Measurements from ENCODE around the gene PROSER3. TPM values are rescaled to one million over a fixed set of nuclear protein-coding genes. Genes with fewer than 3 reads are reported as not detected.

The PROSER3 gene
- polyA plus RNA-seq, 1 donor (not counting 4 experiments of a cell fraction or from before 2014, with no cell fraction given) = 5.5 TPM

DNA sequence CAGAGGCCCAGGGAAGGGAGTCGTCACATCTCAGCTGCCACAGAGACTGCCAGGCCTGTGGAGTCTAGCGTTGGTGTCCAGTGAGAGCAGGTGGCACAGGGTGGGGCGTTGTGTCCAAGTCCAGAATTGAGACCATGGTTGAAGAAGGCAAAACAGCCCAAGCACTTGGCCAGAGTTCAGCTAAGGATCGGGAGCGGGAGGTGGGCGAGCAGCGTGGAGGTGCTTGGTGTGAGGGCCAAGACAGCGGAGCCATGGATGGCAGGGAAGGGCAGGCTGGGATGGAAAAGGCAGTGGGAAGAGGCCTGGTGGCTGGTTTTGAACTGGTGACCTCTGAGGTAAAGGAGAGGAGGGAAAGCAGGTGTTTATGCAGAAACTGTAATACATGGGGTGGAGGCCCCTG is 23.7 kb upstream of the PROSER3 start:
- no peak for FAIRE-seq
- dilution Hi-C loops (cut with MboI; ENCODE audit: extremely low pct_ligation_motif_present, low sequenced_read_pairs) = no loop called here
- no peak for DNase-seq (ENCODE audit: low read depth, low spot score)
- no peak overlapping the region for H3K27ac ChIP-seq (ENCODE audit: control insufficient read depth, insufficient read depth, low read length)
- no peaks in the 10 kb centered on the region for H3K9me3 ChIP-seq (ENCODE audit: control insufficient read depth, low read depth, low read length)
- TF ChIP-seq EZH2 (IDR thresholded peaks at IDR 0.05; ENCODE audit: low read length) = no peak
- TF ChIP-seq, protein P1, sequence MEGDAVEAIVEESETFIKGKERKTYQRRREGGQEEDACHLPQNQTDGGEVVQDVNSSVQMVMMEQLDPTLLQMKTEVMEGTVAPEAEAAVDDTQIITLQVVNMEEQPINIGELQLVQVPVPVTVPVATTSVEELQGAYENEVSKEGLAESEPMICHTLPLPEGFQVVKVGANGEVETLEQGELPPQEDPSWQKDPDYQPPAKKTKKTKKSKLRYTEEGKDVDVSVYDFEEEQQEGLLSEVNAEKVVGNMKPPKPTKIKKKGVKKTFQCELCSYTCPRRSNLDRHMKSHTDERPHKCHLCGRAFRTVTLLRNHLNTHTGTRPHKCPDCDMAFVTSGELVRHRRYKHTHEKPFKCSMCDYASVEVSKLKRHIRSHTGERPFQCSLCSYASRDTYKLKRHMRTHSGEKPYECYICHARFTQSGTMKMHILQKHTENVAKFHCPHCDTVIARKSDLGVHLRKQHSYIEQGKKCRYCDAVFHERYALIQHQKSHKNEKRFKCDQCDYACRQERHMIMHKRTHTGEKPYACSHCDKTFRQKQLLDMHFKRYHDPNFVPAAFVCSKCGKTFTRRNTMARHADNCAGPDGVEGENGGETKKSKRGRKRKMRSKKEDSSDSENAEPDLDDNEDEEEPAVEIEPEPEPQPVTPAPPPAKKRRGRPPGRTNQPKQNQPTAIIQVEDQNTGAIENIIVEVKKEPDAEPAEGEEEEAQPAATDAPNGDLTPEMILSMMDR (optimal IDR thresholded peaks at IDR 0.05 in 1 of 3, IDR thresholded peaks at IDR 0.05 in 1 of 3, conservative IDR thresholded peaks at IDR 0.05 in 1 of 3; ENCODE audit: extremely low read depth in 1 of 3, insufficient read depth in 2 of 3, low read length in 3 of 3) = no peak
- H3K4me3 ChIP-seq (ENCODE audit: control insufficient read depth in 2 of 3, extremely low read depth in 1 of 3, insufficient read depth in 2 of 3, low read depth in 1 of 3, low read length in 3 of 3) = no peak overlapping the region
- H3K9me1 ChIP-seq (ENCODE audit: control insufficient read depth, extremely low read depth, insufficient read depth, low read length) = no peaks in the 10 kb centered on the region
- H3K36me3 ChIP-seq (ENCODE audit: control insufficient read depth in 2 of 2, extremely low read depth in 1 of 2, insufficient read depth in 2 of 2, low read length in 2 of 2) = peaks cover 61 to 71% of the 10 kb centered on the region in 2 experiments
- H3K27me3 ChIP-seq (ENCODE audit: control insufficient read depth, extremely low read depth, insufficient read depth, low read length) = no peaks in the 10 kb centered on the region
- no peaks in the 10 kb centered on the region for H3K4me1 ChIP-seq (ENCODE audit: control insufficient read depth, extremely low read depth, insufficient read depth, low read length)
- H3K79me2 ChIP-seq (ENCODE audit: control insufficient read depth, insufficient read depth, low read length) = peaks cover 2% of the 10 kb centered on the region
- no peak overlapping the region for H2AFZ ChIP-seq (ENCODE audit: control insufficient read depth, low read length)
- no peak overlapping the region for H3K4me2 ChIP-seq (ENCODE audit: control insufficient read depth, extremely low read depth, insufficient read depth, low read depth, low read length)
- H3K9ac ChIP-seq (ENCODE audit: control insufficient read depth, extremely low read depth, insufficient read depth, low read length) = no peak overlapping the region
- H4K20me1 ChIP-seq (ENCODE audit: control insufficient read depth, extremely low read depth, insufficient read depth, low read length) = peaks cover 6% of the 10 kb centered on the region

- DNase-seq (ENCODE audit: low read depth, low spot score) = no peak
- Histone ChIP-seq H3K36me3 (ENCODE audit: control insufficient read depth in 2 of 2, extremely low read depth in 1 of 2, insufficient read depth in 2 of 2, low read length in 2 of 2) (peaks cover 55 to 66% of the 10 kb centered on the region in 2 experiments), H3K9me1 (ENCODE audit: control insufficient read depth, extremely low read depth, insufficient read depth, low read length) (no peaks in the 10 kb centered on the region), H3K9ac (ENCODE audit: control insufficient read depth, extremely low read depth, insufficient read depth, low read length) (no peak overlapping the region), H3K9me3 (ENCODE audit: control insufficient read depth, low read depth, low read length) (no peaks in the 10 kb centered on the region), H3K27me3 (ENCODE audit: control insufficient read depth, extremely low read depth, insufficient read depth, low read length) (no peaks in the 10 kb centered on the region), H3K79me2 (ENCODE audit: control insufficient read depth, insufficient read depth, low read length) (peaks cover 2% of the 10 kb centered on the region), H3K27ac (ENCODE audit: control insufficient read depth, insufficient read depth, low read length) (no peak overlapping the region), H3K4me3 (ENCODE audit: control insufficient read depth in 2 of 3, extremely low read depth in 1 of 3, insufficient read depth in 2 of 3, low read depth in 1 of 3, low read length in 3 of 3) (no peak overlapping the region), H4K20me1 (ENCODE audit: control insufficient read depth, extremely low read depth, insufficient read depth, low read length) (peaks cover 6% of the 10 kb centered on the region), H2AFZ (ENCODE audit: control insufficient read depth, low read length) (no peak overlapping the region), H3K4me2 (ENCODE audit: control insufficient read depth, extremely low read depth, insufficient read depth, low read depth, low read length) (no peak overlapping the region), H3K4me1 (ENCODE audit: control insufficient read depth, extremely low read depth, insufficient read depth, low read length) (no peaks in the 10 kb centered on the region)
- dilution Hi-C loops (cut with MboI; ENCODE audit: extremely low pct_ligation_motif_present, low sequenced_read_pairs) = no loop called here
- TF ChIP-seq EZH2 (IDR thresholded peaks at IDR 0.05; ENCODE audit: low read length) = no peak
- TF ChIP-seq, protein P1 (optimal IDR thresholded peaks at IDR 0.05 in 1 of 3, IDR thresholded peaks at IDR 0.05 in 1 of 3, conservative IDR thresholded peaks at IDR 0.05 in 1 of 3; ENCODE audit: extremely low read depth in 1 of 3, insufficient read depth in 2 of 3, low read length in 3 of 3) = no peak
- FAIRE-seq = no peak
These were observed 23.1 kb upstream of the PROSER3 start for GRCh38 chr19:35734889-35735288.

Data from keratinocyte (primary cell).